Endometrial microvascular endothelial cells (primary cell): Measurements from ENCODE around the gene DZIP3. TPM values are rescaled to one million over a fixed set of nuclear protein-coding genes. Genes with fewer than 3 reads are reported as not detected.
"Not testable (repeated sequence)": the region's sequence is repeated elsewhere in the genome, so short reads cannot be mapped to it uniquely, and the experiment has no call there.

Source experiments
- in situ Hi-C: cut with HindIII; loops from 2 replicates; pipeline ENCODE4 v1.10.0; 2017; ENCODE audit warnings: low sequenced_read_pairs, low pct_unique_long_range_greater_than_20kb; ENCODE audit errors: inconsistent ontology term
- total RNA-seq: library from RNA; depleted of rRNA; stranded (reverse); fragments of >200 nt; gene quantifications from one replicate; pipeline ENCODE4 v1.2.3, GENCODE V29; 2015; ENCODE audit errors: inconsistent ontology term

DZIP3 gene
- total RNA-seq, 1 donor from 2014 or later = 3.5 TPM

DNA sequence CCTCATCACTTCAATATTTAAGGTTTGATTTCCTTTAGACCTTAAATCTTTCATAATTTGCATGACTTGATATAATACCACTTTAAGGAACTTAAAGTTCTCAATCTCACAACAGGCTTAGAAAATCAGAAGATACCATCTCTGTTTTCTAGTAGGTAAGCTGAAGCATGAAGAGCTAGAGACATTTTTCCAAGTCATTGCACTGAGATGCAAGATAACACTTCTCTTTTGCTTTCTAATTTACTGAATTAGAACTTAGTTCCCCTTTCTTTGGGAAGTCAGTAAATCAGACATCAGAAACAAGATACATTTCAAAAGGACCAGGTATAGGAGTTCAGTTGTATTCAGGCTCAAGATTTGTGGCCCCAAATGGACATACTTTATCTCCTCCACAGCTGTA, 79.7 kb downstream of the DZIP3 start:
- in situ Hi-C loops = no loop called here

- in situ Hi-C loops = no loop called here
Observed at GRCh38 chr3:108672701-108673100, 83.2 kb downstream of the DZIP3 start.

DNA sequence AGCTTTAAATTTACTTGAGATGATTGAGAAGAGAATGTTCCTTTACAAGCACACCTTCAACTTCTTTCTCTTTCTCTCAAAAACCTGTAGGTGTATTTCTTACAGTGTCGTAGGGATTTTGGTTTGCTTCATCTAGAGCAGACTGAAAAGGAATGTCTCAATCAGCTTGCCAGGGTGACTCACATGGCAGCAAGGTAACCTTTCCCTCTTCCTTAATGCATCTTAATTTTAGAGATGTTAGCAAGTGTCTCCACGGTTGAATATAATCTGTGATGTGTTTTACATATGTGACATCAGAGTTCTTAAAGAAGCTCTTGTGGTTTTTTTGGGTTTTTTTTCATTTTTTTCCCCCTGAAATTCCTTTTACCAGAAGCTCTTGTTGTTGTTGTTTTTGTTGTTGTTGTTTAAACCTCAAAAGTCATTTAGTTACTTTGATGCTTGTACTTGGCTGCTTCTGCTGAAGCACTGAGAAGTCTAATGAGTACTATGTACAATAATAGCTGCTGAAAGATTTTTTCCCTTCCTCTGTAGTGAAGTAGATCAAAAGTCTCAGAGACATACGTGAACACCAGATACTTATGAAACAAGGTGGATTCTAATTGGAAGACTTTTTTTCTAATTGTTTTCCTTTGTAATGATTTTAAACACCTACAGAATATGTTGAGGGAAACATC, 84.6 kb downstream of the DZIP3 start:
- in situ Hi-C loops = no loop called here

DNA sequence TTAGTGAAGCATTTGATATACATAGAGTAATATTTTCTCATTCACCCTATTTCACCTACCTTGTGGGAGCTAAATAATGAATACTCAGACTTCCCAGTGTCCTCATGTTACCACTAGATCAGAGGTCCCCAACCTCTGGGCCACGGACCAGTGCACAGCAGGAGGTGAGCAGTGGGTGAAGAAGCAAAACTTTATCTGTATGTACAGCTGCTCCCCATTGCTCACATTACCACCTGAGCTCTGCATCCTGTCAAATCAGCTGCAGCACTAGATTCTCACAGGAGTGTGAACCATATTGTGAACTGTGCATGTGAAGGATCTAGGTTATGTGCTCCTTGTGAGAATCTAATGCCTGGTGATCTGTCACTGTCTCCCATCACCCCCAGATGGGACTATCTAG, 88.3 kb downstream of the DZIP3 start:
- in situ Hi-C loops = no loop called here

DNA sequence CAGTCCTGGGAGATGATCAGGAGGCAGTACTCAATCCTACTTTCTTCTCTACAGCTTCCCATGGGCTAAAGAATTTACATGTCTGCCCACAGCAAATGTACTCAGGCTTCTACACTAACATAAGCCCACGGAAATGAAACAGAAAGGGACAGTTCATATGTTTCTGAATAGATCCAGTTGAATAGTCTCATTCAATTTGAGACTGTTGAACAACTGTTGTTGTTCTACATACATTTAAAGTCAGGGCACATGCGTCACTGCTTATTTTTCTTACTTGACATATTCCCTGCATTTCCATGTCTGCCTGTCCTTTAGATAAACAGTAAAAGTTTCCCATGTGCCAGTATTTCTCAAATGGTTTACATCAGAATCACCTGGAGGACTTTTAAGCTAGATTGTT, 102.8 kb downstream of the DZIP3 start:
- in situ Hi-C loops = not testable (repeated sequence)

- in situ Hi-C loops = no loop called here
Observed at GRCh38 chr3:108698461-108698860, 108.9 kb downstream of the DZIP3 start.

- in situ Hi-C loops = no loop called here
Observed at GRCh38 chr3:108705045-108705444, 115.5 kb downstream of the DZIP3 start.

DNA sequence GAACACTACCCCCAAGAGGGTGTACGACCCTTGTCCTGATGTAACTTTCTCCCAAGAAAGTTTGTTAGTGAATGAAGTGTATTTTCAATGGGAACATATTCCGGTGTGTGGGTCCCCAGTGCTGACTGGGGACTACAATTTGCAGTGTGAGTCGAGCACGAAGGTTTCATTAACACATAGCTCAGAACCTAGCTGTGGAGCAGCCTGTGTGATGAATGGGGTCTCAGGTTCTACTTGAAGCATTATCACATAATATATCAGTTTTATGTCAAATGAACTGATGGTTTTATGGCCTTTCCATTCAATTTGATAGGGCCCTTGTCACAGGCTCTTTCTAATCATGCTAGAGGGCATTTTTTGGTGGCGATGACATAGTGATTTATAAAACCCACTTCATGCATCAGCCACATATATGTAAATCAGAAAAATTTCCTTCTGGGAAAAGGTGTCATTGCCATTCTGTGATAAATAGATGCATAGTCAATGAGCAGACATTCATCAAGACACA, 123.5 kb downstream of the DZIP3 start:
- in situ Hi-C loops = no loop called here

- in situ Hi-C loops = no loop called here
Observed at GRCh38 chr3:108713816-108714215, 124.3 kb downstream of the DZIP3 start.

DNA sequence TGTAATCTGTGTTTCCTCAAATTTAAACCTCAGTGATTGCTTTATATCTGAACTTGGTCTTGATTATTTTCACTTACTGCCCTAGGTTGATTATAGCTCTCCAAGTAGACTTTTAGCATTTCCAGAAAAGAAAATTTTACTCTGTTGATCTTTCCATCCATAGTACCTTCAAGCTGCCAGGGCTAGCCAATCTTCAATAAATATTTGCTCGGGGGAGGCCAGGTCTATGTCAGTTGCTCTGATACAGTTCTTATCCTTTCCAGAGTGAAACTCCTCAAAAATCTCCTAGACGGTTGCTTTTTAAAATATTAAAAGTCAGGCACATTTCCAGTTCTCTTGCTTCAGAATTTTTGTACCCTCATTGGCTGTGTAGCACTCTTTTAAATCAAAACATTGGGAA, 128.9 kb downstream of the DZIP3 start:
- in situ Hi-C loops = no loop called here

- in situ Hi-C loops = no loop called here
Observed at GRCh38 chr3:108719178-108719806, 129.8 kb downstream of the DZIP3 start.

- in situ Hi-C loops = no loop called here
Observed at GRCh38 chr3:108722724-108723123, 133.2 kb downstream of the DZIP3 start.

- in situ Hi-C loops = no loop called here
Observed at GRCh38 chr3:108724101-108724500, 134.6 kb downstream of the DZIP3 start.

GRCh38 chr3:108728105-108728504, 138.6 kb downstream of the DZIP3 start:
- in situ Hi-C loops = no loop called here

DNA sequence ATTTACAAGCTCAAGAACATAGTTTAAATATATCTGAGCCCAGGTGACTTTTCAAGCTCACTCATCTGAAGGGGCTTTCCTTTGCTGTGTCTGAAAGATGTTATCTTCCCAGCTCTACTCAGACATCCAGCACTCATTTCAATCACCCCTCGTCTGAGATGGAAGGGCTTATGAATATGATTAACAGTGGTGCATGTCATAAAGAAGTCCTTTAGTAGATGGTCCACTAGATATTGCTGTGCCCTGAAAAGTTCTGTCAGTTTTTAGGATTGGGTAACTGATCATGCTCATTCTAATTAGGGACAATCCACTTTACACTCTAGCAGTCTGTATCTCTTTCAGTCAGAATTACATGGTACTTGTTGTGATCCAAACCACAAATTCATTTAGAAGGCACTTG, 139.4 kb downstream of the DZIP3 start:
- in situ Hi-C loops = no loop called here

DNA sequence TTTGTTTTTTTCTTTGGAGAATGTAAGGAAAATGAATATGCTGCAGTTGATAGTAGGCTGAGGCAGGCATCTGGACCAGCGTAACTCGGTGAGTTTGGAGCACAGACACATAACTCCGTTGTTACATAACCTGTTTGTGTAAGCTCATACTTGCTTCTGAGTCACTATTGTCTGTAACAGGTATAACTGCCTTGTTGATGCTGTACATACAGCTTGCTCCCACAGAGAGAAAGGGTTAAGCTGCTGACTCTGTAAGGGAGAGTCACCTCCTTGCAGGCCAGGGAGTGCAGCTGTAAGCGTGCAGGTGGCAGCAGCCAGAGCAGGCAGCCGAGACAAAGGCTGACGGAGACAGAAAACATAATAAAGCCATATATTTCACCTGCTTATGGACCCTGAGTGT, 147.3 kb downstream of the DZIP3 start:
- in situ Hi-C loops = no loop called here

DNA sequence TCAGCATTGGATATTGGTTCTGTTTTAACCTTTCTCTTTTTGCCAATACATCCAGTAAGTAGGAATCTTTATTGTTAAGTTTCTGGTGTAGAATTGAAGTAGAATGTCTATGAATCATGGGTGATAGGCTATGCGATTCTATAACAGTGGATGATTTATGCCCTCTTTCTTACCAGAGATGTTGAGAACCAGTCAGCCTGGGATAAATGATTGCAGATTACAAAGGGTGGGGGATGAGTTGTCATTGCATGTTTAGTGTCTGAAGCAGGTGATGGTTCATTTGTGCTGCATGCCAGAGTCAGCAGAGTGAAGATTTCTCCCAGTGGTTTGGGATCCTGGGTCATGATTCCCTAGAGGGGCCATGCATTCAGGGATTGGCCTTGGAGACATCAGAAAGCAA, 153.4 kb downstream of the DZIP3 start:
- in situ Hi-C loops = no loop called here
